ENCODE data around the gene NOL11.
"Not testable (repeated sequence)": the region's sequence is repeated elsewhere in the genome, so short reads cannot be mapped to it uniquely, and the experiment has no call there.

Gene NOL11

DNA sequence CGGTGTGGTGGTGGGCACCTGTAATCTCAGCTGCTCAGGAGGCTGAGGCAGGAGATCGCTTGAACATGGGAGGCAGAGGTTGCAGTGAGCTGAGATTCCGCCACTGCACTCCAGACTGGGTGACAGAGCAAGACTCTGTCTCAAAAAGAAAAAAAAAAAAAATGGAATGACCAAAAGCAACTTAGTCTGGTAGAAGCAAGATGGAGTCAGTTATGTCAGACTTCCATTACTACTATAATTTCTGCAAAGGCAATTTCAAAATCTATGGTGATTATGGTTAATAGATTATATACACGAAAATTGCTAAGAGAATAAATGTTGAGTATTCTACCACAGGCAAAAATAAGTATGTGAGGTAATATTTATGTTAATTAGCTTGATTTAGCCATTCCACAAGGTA is 32.3 kb downstream of the NOL11 start:
- Histone ChIP-seq H3K27ac (no peak overlapping the region), H3K4me1 (ENCODE audit: control insufficient read depth in 1 of 2, insufficient read depth in 1 of 2, low read depth in 1 of 2, low read length in 1 of 2) (no peaks in the 10 kb centered on the region), H3K9me3 (no peaks in the 10 kb centered on the region), H3K4me3 (ENCODE audit: low read depth in 1 of 2, low read length in 1 of 2) (no peak overlapping the region), H3K36me3 (peaks cover 39% of the 10 kb centered on the region), H3K27me3 (no peaks in the 10 kb centered on the region)
- TF ChIP-seq, protein P1, sequence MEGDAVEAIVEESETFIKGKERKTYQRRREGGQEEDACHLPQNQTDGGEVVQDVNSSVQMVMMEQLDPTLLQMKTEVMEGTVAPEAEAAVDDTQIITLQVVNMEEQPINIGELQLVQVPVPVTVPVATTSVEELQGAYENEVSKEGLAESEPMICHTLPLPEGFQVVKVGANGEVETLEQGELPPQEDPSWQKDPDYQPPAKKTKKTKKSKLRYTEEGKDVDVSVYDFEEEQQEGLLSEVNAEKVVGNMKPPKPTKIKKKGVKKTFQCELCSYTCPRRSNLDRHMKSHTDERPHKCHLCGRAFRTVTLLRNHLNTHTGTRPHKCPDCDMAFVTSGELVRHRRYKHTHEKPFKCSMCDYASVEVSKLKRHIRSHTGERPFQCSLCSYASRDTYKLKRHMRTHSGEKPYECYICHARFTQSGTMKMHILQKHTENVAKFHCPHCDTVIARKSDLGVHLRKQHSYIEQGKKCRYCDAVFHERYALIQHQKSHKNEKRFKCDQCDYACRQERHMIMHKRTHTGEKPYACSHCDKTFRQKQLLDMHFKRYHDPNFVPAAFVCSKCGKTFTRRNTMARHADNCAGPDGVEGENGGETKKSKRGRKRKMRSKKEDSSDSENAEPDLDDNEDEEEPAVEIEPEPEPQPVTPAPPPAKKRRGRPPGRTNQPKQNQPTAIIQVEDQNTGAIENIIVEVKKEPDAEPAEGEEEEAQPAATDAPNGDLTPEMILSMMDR (IDR thresholded peaks at IDR 0.05), result no peak

DNA sequence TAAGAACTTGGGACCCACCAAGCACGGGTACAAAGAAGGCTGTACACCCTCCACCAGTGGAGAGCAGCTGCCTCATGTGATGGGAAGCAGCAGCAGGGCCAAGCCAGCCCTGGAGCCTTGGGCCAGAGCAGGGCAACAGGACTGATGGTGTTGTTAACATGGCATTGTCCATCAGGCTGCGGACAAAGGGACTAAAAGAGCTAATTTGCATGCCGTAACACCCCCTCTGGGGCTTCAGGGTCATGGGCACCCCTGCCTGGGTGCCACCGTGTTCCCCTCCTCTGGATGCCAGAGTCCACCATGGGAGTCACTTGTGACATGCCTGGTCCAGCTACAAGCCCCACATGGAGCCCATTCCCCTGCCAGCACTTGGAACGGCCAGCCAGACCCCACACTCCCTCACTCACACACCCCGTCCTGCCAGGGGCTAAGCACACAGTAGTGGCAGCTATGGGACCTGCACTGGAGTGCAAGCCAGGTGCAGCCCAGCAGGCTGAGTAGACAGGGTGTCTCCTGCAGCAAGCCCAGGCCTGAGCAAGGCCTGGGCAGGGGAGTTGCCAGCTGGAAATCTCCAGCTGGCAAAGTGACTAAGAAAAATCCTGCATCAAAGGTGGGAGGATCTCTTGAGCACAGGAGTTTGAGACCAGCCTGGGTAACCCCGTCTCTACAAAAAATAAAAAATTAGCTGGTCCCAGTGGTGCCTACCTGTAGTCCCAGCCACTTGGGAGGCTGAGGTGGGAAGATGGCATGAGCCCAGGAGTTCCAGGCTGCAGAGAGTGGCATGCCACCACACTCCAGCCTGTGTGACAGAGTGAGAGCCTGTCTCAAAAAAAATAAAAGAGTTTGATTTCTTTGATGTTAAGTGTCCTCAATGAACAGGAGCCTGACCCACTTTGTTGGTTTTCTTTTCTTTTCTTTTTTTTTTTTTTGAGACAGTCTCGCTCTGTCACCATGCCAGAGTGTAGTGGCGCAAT is 33.7 kb downstream of the NOL11 start:
- Histone ChIP-seq H3K27ac (no peak overlapping the region), H3K9me3 (no peaks in the 10 kb centered on the region), H3K4me1 (ENCODE audit: control insufficient read depth in 1 of 2, insufficient read depth in 1 of 2, low read depth in 1 of 2, low read length in 1 of 2) (no peaks in the 10 kb centered on the region), H3K27me3 (no peaks in the 10 kb centered on the region), H3K36me3 (peaks cover 30% of the 10 kb centered on the region), H3K4me3 (ENCODE audit: low read depth in 1 of 2, low read length in 1 of 2) (no peak overlapping the region)
- TF ChIP-seq, protein P1 (IDR thresholded peaks at IDR 0.05), result no peak

DNA sequence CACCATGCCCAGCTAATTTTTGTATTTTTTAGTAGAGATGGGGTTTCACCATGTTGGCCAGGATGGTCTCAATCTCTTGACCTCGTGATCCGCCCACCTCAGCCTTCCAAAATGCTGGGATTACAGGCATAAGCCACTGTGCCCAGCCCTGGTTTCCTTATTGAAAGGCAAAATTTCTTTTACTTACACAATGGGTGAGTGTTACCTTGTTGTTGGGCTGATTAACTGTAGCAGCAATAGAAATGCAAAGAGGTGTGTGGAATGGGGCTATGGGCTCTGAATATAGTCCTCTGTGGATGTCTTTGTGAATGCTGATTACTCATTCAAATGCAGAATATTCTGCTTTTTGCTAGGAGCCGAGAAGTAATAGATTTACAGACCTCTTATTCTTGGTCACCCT is 34.4 kb downstream of the NOL11 start:
- H3K27ac ChIP-seq; H3K4me3 ChIP-seq (ENCODE audit: low read depth in 1 of 2, low read length in 1 of 2); H3K9me3 ChIP-seq; H3K27me3 ChIP-seq; H3K4me1 ChIP-seq (ENCODE audit: control insufficient read depth in 1 of 2, insufficient read depth in 1 of 2, low read depth in 1 of 2, low read length in 1 of 2): not testable (repeated sequence)
- H3K36me3 ChIP-seq, result peaks cover 28% of the 10 kb centered on the region

DNA sequence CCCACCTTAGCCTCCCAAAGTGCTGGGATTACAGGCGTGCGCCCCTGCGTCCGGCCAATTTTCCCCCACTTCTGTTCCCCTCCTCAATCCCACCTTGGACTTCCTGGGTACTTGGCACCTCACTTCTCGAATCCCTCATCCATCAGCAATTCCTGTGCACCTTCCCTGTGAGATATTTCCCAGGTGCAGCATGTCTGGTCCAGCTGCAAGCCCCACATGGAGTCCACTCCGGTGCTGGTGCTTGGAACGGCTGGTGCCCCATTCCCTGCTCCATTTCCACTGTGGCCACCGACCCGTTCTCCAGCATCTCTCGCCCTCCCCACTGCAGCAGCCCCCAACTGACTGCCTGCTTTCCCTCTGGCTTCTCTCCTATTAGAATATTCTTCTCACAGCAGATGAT is 35.3 kb downstream of the NOL11 start:
- H3K4me1 ChIP-seq (ENCODE audit: control insufficient read depth in 1 of 2, insufficient read depth in 1 of 2, low read depth in 1 of 2, low read length in 1 of 2), result no peaks in the 10 kb centered on the region
- peaks cover 21% of the 10 kb centered on the region for H3K36me3 ChIP-seq
- H3K27me3 ChIP-seq, result no peaks in the 10 kb centered on the region
- H3K4me3 ChIP-seq (ENCODE audit: low read depth in 1 of 2, low read length in 1 of 2), result no peak overlapping the region
- no peak overlapping the region for H3K27ac ChIP-seq
- no peaks in the 10 kb centered on the region for H3K9me3 ChIP-seq
- TF ChIP-seq, protein P1 (IDR thresholded peaks at IDR 0.05), result no peak

DNA sequence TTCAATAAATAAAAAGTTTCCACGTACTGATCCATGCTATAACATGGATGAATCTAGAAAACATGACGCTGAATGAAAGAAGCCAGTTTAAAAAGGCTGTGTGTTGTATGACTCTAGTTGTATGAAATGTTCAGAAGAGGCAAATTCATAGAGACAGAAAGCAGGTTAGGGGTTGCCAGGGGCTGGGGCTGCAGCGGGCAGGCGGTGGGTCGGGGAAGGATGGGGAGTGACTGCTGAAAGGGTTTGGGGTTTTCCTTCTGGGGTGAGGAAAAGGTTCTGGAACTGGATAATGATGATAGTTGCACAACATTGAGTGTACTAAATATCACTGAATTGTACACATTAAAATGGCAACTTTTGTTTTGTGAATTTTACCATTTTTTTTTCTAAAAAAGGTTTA is 36.3 kb downstream of the NOL11 start:
- no peaks in the 10 kb centered on the region for H3K27me3 ChIP-seq
- H3K27ac ChIP-seq, result no peak overlapping the region
- no peak overlapping the region for H3K4me3 ChIP-seq (ENCODE audit: low read depth in 1 of 2, low read length in 1 of 2)
- H3K36me3 ChIP-seq, result peaks cover 13% of the 10 kb centered on the region
- no peaks in the 10 kb centered on the region for H3K4me1 ChIP-seq (ENCODE audit: control insufficient read depth in 1 of 2, insufficient read depth in 1 of 2, low read depth in 1 of 2, low read length in 1 of 2)
- H3K9me3 ChIP-seq, result no peaks in the 10 kb centered on the region
- TF ChIP-seq, protein P1 (IDR thresholded peaks at IDR 0.05), result no peak

DNA sequence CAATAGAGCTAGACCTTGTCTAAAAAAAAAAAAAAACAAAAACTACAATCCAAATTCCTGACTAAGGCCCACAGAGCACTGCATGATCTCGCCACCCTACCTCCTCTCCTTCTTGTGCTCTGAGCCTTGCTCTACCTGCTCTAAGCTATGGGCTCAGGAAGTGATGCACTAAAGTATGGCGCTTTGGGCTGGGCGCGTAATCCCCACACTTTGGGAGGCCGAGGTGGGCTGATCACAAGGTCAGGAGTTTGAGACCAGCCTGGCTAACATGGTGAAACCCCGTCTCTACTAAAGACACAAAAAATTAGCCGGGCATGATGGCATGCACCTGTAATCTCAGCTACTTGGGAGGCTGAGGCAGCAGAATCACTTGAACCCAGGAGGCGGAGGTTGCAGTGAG is 37.0 kb downstream of the NOL11 start:
- not testable (repeated sequence) for H3K27ac ChIP-seq; H3K27me3 ChIP-seq; H3K4me3 ChIP-seq (ENCODE audit: low read depth in 1 of 2, low read length in 1 of 2); H3K9me3 ChIP-seq; H3K4me1 ChIP-seq (ENCODE audit: control insufficient read depth in 1 of 2, insufficient read depth in 1 of 2, low read depth in 1 of 2, low read length in 1 of 2)
- H3K36me3 ChIP-seq, result peaks cover 11% of the 10 kb centered on the region

DNA sequence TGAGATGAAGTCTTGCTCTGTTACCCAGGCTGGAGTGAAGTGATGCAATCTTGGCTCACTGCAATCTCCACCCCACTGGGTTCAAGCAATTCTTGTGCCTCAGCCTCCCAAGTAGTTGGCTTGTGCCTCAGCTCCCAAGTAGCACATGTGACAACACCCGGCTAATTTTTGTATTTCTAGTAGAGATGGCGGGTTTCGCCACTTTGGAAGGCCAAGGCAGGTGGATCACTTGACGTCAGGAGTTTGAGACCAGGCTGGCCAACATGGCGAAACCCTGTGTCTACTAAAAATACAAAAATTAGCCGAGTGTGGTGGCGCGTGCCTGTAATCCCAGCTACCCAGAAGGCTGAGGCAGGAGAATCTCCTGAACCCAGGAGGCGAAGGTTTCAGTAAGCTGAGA is 39.0 kb downstream of the NOL11 start:
- not testable (repeated sequence) for H3K27me3 ChIP-seq; H3K27ac ChIP-seq; H3K4me1 ChIP-seq (ENCODE audit: control insufficient read depth in 1 of 2, insufficient read depth in 1 of 2, low read depth in 1 of 2, low read length in 1 of 2); H3K4me3 ChIP-seq (ENCODE audit: low read depth in 1 of 2, low read length in 1 of 2); H3K36me3 ChIP-seq; H3K9me3 ChIP-seq

All from neutrophil (primary cell).